ENCODE measurements around the gene GPX4. TPM values are rescaled to one million over a fixed set of nuclear protein-coding genes. Genes with fewer than 3 reads are reported as not detected.

The GPX4 gene
- total and polyA plus RNA-seq, 9 of the 15 experiments (the other 6 are each of a cell fraction or from before 2014, with no cell fraction given): 61.4 to 661 (median 349) TPM

GRCh38 chr19:1082928-1083816, 20.6 kb upstream of the GPX4 start (continued):
- TF ChIP-seq FOXP4 (CRISPR knock-in tag; IDR thresholded peaks at IDR 0.05; ENCODE audit: borderline replicate concordance) (0 out of 2 replicates have a peak, but pooled peaks have one; percentile 55), FIP1L1 (IDR thresholded peaks at IDR 0.05; ENCODE audit: low read depth, low read length, poor library complexity, severe bottlenecking) (peak; percentile 76)

- Histone ChIP-seq H3K9me3 (replicated peaks; ENCODE audit: control insufficient read depth, insufficient read depth, low read depth, low read length) (no peaks in the 10 kb centered on the region), H3K27me3 (ENCODE audit: control insufficient read depth in 2 of 2, insufficient read depth in 2 of 2, low read length in 2 of 2) (no peaks in the 10 kb centered on the region), H3K9me1 (ENCODE audit: control insufficient read depth, insufficient read depth, low read length) (peaks cover 3% of the 10 kb centered on the region), H3K79me2 (ENCODE audit: control insufficient read depth, insufficient read depth, low read length) (no peaks in the 10 kb centered on the region), H3K36me3 (ENCODE audit: control insufficient read depth, insufficient read depth, low read length) (peaks cover 51% of the 10 kb centered on the region; the same call in 2 of the 3 replicates), H3K4me2 (ENCODE audit: insufficient read depth, low read length) (no peak overlapping the region), H2AFZ (ENCODE audit: low read depth, low read length) (no peak overlapping the region), H3K4me3 (no peak overlapping the region), H3K9ac (ENCODE audit: insufficient read depth in 1 of 2, low read depth in 2 of 2, low read length in 2 of 2) (no peak overlapping the region), H3K27ac (ENCODE audit: extremely low read depth, low read depth, low read length) (no peak overlapping the region), H3K4me1 (replicated peaks in 1 of 2; ENCODE audit: control insufficient read depth in 2 of 2, insufficient read depth in 2 of 2, low read length in 2 of 2) (peaks cover 6 to 83% of the 10 kb centered on the region in 2 experiments), H4K20me1 (replicated peaks; ENCODE audit: control insufficient read depth, insufficient read depth, low read length) (no peaks in the 10 kb centered on the region)
- WGBS (ENCODE audit: insufficient coverage, low coverage, missing lambda C conversion rate): 90% methylated on average over 42 of the region's 43 CpGs
- DNase-seq (ENCODE audit: extremely low read depth in 1 of 4, low spot score in 3 of 4) (no peak), FAIRE-seq (no peak), ATAC-seq (no peak)
- in situ Hi-C loops (cut with MboI): no loop called here
- intact Hi-C loops (cut with micrococcal nuclease): loop anchor here (5.0 kb wide), 1 partner anchor 42 kb away; the partner anchor contains the start of gene ABCA7
- TF ChIP-seq TFAP4 (CRISPR knock-in tag; IDR thresholded peaks at IDR 0.05; ENCODE audit: borderline replicate concordance) (0 out of 2 replicates have a peak, but pooled peaks have one; percentile 15), CBX3 (IDR thresholded peaks at IDR 0.05; ENCODE audit: borderline replicate concordance in 1 of 2, low read length in 2 of 2) (no peak), POLR2G (IDR thresholded peaks at IDR 0.05; ENCODE audit: low read depth, low read length) (peak; percentile 73; the same call in 1 of the 2 replicates), SUPT5H (IDR thresholded peaks at IDR 0.05) (0 out of 2 replicates have a peak, but pooled peaks have one; percentile 20), ZBTB33 (CRISPR knock-in tag; IDR thresholded peaks at IDR 0.05) (0 out of 2 replicates have a peak, but pooled peaks have one; percentile 37), ZNF586 (CRISPR knock-in tag; conservative IDR thresholded peaks at IDR 0.05) (no peak), RBFOX2 (IDR thresholded peaks at IDR 0.05; ENCODE audit: low read depth, low read length) (0 out of 2 replicates have a peak, but pooled peaks have one; percentile 38)
- no TSS peak for BruUV-seq (replicated peaks)
- POLR2A ChIA-PET: interaction anchor here (1.0 to 5.3 kb wide), 6 partner anchors 9 to 353 kb away, joined by 3 to 45 read pairs (median 6); partner anchors contain the start of genes GPX4 and POLR2E
- CTCF ChIA-PET (ENCODE audit: low intra/inter-chr PET ratio): no interaction called here
These were observed 19.5 kb upstream of the GPX4 start for GRCh38 chr19:1084024-1084868.
